NCI-H1048 (cell line): ENCODE measurements around the gene ZNF628.

Experiments used
- DNase-seq: peaks from one replicate; lab custom pipeline; 2025; lab: John Stamatoyannopoulos, UW

Gene ZNF628

GRCh38 chr19:55451163-55451964 lies 25.1 kb upstream of the ZNF628 start:
- DNase-seq: no peak

DNA sequence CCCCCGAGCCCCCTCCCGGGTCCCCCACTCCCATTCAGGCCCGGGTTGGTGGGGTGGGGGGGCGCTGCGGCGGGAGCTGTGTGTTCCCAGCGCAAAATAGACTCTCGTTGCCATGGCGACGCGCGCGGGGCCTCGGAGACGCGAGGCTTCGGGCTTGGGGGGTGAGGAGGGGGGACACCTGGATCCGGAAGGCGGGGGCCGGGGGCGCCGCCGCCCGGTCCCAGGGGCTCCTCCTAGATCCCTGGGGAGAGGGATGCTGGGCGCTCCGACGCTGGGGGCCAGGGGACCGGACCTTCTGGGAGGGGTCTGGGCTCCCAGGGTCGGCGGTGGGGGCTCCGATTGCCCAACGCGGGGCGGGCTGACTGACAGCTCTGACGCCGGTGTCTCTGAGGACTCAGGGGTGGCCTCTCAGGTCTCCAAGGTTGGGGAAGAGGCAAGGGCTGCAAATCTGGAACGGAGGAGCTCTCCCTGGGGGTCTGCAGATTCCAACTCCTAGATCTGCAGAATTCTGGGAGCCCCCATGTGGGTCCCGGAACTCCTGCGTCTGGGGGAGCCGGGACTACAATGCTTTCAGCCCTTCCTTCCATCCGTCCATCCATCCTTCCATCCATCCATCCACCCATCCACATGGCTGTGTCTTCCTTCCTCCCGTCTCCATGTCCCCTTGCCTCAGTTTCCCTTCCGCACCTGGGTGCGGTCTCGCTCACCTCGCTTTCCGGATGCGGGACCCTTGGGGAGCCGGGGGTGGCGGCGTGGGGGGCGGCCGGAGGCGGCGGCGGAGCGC lies 24.3 kb upstream of the ZNF628 start:
- no peak for DNase-seq

DNA sequence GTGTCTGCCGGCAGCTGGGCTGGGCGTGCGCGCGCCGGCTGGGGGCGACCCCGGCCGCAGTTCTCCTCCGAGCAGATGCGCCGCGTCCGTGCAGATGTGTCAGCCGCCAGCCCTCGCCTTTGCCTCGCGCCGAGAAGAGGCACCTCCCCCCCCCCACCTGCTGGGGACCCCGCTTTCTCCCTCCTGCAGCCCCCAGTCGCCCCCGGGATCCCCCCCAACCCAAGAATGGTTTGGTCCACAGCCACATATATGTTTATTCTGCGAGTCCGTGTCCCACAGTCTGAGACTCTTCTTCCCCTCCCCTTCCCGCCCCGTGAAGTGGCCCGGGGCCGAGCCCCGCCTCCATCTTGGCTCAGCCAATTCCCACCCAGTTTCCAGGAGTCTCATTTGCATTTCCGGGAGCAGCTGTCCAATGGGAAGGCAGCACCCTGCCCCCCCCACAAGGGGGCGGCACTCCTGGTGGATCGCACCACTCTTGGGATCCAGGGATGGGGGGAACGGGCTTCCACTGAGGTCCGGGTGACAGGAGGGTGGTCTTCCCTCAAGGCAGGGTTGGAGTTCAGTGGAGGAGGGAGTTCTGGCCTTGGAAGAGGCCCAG lies 23.6 kb upstream of the ZNF628 start:
- peak; percentile 77 for DNase-seq

DNA sequence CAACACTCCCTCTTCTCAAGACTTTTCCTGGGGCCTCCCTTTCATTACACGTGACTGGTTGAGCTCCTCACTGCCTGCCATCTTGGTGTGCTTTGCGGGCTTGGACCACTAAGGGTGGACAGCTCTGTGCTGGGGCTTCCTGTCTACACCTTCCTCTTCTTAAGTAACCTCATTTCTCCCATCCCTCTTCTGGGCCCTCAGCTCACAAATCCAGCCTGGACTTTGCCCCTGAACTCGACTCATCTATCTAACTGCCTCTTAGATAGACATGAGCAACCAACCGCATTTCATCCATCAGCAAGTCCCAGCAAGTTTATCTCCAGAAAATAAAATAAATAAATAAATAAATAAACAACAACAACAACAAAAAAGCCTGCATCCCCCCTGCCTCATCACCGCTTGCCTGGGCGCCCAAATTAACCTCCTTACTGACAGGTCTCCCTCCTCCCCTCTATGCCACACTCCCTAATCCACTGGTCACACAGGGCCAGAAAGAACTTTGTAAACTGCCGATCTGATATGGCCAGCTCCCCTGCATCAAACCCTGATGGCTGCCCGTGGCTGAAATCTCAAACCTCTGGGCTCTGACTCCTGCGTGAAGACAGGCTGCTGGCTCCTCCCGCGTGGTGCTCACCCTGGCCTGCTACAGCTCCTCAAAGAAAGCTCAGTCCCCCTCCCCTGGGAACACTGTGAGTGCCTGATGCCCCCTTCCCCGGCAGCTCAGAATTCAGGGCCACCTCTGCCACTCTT lies 22.7 kb upstream of the ZNF628 start:
- no peak for DNase-seq

GRCh38 chr19:55454787-55455243 lies 21.6 kb upstream of the ZNF628 start:
- no peak for DNase-seq

DNA sequence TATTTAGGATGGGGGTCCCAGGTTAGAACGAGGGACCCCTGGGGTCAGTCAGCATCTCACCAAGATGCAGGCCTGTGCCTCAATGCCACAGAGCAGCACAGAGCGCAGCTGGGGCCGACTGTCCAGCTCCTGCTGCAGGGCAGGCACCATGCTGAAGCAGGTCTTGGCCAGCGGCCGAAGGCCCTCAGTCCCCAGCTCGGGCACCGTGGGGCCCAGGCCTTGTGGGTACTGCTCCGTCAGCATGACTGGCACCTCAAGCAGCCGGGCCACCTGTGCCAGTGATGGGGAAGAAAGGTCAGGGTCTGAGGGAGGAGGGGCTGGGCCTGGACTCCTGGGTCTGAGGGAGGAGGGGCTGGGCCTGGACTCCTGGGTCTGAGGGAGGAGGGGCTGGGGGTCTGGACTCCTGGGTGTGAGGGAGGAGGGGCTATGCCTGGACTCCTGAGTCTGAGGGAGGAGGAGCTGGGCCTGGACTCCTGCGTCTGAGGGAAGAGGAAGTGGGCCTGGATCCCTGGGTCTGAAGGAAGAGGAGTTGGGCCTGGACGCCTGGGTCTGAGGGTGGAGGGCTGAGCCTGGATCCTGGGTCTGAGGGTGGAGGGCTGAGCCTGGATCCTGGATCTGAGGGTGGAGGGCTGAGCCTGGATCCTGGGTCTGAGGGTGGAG lies 20.7 kb upstream of the ZNF628 start:
- no peak for DNase-seq

DNA sequence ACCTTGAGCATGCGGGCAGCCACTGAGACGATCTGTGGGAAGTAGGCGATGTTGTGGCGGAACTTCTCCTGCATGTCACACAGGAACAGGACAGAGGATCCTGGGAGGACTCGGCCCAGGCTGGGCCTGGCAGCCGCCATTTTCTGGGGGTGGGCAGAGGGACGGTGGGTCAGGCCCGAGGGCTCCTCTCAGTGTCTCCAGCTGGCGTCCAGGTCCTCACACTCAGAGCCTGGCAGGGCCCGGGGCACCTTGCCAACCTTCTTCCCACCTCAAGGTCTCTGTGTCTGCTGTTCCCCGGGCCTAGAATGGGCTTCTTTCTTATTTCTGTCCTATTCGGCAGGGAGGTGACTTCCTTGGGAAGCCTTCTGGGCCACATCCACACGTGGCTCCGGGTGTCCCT lies 20.1 kb upstream of the ZNF628 start:
- no peak for DNase-seq

DNA sequence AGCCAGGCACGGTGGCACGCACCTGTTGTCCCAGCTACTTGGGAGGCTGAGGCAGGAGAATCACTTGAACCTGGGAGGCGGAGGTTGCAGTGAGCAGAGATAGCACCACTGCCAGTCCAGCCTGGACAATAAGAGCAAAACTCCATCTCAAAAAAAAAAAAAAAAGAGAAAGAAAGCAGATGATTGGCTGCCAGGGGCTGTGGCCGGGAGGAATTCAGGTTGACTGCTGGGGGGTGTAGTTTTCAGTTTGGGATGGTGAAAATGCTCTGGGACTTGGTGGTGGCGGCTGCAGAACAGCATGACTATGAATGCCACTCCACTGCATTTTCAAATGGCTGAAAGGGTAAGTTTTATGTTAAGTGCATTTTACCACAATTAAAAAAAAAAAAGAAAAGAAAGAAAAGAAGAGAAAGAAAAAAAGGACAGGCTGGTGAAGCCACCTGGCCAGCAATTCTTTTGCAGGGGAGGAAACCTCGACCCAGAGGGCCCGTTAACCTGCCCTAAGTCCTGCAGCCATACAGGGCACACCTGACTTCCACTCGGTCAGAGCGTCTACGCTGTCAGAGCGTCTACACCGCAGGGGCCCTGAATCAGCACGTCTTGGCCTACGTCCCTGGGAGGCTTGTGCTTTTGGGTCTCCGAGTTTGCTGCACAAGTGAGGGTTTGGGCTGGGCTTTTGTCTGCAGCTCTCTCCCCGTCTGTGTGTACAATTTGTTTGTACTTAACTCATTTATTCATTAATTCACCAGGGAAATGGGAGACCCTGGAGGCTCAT lies 18.5 kb upstream of the ZNF628 start:
- DNase-seq: no peak

DNA sequence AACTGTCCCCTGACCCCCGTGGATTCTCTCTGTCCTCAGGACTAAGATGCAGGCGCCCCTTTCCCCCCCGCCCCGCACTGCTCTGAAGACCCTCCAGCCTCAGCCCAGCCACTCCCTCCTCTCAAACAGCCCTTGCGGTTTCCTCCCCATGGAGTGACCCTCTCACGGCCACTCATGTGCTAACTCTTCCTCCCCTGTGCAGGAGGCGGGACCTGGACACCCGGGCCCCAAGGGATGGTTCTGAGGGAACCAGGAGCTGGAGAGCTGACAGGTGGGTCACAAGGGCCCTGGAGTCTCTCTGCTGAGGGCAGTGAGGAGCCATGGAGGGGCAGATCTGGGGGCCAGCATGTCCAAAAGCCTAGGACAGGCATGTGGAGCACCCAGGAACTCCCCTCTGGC lies 16.9 kb upstream of the ZNF628 start:
- DNase-seq: no peak

DNA sequence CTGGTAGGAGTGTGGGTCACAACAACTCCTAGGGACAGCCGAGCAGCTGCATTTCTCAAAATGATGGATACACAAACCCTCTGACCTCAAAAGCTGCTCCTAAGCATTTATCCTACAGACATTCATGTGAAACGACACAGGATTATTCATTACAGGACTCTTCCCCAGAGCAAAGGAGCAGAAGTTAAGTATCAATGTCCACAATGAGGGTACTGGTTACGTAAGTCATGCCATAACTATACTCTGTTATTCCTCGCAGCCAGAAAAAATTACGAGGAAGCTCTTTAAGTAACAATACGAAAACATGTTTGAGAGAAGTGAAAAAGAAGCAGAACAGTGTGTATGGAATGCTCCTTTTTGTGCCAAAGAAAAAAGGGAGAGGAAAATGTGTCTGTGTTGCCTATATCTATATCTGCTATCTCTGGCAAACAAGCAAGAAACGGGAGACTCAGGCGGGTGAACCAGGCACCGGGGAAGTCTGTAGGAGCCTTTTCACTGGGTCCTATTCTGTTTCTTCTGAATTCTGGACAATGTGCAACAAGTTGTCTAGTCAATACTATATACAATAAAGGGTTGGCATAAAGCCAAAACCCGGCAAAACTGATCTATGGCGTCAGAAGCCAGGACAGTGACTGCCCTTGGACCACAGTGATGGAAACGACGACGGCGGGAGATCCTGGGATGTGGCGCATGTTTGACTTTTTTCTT lies 16.3 kb upstream of the ZNF628 start:
- no peak for DNase-seq

DNA sequence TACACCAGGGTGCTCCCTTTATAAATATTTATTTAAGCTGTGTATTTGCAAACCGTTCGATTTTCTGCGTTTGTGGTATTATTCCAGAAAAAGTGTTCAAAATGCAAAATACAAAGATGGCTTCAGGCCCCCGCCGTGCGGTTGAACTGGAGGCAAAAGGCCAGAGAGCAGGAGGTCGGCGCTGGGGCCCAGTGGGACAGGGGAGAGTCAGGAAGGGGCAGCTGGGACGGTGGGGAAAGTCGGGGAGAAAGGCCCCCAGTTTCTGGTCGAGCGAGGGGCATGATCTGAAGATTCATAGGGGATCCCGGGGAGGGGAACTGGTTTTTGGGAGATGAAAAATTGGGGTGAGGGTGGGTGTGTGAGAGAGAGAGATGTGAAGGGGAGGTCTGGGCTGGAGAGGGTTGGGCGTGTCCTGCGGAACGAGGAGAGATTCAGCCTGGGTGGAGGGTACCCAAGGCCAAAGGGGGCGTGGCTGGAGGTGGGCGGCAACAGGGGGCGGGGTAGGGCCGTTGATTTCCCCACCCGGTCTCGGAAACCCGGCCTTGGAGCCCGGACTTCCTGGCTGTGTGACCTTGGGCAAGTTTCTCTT lies 15.7 kb upstream of the ZNF628 start:
- DNase-seq: no peak

GRCh38 chr19:55461259-55461973 lies 15.0 kb upstream of the ZNF628 start, which contains the start of gene ISOC2:
Gene ISOC2 (minus strand): TSS chr19:55461642. CDS start chr19:55456486, 5,156 bp downstream.
- peak; percentile 97 for DNase-seq

DNA sequence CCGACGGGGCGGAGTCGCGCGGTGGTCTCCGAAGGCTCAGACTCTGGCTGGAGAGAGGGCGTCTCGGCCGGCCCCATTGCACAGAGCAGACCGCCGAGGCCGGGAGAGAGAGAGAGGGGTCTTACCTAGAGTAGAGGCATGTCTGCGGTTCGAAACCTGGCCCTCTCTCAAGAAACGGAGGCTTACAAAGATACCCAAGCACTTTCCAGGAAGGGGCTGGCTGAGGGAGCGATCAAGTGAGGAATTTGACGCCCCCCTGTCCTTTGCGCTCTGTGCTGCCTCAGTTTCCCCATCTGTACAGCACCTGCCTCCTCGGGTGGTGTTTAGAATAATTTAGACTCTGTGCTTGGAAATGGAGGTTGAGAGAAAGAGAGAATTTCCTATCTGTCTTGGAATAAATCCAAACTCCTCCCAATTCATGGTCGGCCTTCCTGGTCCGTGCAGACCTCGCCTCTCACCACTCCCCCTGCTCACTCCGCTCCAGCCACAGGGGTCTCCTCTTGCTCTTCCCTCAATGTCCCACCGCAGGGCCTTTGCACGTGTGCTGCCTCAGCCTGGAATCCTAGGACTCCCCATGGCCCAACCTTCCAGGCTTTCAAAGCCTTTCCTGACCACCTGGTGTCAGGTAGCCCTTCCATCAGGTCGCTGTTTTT lies 14.3 kb upstream of the ZNF628 start:
- no peak for DNase-seq

DNA sequence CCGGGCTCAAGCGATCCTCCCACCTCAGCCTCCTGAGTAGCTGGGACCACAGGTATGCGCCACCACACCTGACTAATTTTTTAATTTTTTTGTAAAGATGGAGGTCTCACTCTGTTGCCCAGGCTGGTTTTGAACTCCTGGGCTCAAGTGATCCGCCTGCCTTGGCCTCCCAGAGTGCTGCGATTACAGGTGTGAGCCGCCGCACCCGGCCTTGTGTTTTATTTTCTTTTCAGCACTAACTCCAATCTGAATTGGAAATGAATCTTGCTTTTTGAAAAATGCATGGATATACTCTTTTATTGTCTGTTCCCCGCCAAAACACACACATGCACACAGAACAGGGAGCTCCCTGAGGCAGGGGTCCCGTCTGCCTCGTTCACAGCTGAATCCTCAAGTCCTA lies 13.7 kb upstream of the ZNF628 start:
- no peak for DNase-seq

DNA sequence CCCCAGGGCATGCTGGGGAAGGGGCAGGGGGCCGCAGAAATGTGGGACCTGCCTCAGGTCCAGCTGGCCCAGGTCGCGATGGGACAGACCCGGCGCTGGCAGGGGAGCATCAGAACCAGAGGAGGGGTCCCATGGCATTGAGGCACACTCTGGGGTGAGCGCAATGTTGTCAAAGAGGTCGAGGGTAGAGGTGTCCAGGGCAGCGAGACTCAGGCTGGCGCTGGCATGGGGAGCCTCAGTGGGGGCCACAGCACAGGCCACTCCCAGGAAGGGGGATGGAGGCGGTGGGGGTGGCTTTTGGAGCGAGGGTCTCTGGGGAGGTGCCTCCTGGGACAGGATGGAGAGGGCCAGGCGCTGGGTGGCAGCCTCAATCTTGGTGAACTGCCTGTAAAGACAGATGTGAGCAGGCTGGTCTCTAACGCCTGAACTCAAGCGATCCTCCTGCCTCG lies 12.8 kb upstream of the ZNF628 start:
- no peak for DNase-seq

- no peak for DNase-seq
Observed at GRCh38 chr19:55464039-55464661, 12.3 kb upstream of the ZNF628 start.

DNA sequence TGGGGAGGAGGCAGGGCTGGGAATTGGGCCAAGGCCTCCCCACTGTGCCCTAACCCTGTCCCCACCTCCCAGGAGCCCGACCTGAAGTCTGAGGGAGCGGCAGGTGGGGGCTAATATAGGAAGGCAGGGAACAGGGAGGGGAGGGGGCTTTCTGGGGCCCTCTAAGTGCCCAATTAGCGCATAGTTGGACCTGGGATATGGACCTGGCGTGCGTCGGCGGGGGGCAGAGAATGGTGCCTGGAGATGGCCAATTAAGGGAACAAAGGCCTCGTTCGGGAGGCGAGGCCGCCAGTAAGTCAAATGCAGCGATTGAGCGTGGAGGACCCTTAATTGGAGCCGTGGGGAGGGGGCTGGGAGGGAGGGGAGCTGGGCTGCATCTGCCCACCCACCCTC lies 11.8 kb upstream of the ZNF628 start, which contains the start of gene C19orf85:
C19orf85 (minus strand) TSS at position 90 of the 393 bp plus-strand sequence. CDS start 197 bp downstream, outside the sequence.
- no peak for DNase-seq
